ENCODE data around the gene NCR3LG1.
"Not testable (repeated sequence)": the region's sequence is repeated elsewhere in the genome, so short reads cannot be mapped to it uniquely, and the experiment has no call there.

The NCR3LG1 gene

DNA sequence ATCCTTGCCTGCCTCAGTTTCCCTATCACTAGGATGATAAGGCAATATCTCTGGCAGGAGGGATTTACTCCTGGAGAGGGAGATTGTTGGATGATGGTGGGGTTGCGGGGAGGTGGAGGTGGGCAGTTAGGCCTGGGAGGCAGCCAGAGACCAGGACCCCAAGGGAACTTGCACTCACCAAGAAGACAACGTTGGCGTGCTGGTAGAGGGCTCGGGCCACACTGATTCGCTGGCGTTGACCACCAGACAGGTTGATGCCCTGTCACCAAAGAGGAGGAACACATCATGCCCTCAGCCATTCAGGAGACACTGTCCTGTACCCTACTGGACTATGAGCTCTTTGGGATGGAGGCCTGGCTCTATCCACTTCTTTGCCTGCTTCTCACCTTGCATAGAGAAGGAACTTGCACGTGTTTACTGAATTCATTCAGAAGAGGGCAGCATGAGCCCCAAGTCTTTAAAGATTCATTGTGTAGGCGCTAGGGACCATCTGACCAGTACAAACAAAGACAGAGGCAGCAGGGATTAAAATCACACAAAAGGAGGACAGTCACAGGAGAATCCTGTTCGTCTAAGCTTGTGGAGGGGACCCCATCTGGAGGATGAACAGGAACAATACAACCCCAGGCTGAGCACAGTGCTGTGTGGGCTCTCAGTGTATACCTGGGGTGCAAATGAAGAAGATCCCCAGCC is 61.0 kb downstream of the NCR3LG1 start:
- no peak for DNase-seq (ENCODE audit: low read depth)

DNA sequence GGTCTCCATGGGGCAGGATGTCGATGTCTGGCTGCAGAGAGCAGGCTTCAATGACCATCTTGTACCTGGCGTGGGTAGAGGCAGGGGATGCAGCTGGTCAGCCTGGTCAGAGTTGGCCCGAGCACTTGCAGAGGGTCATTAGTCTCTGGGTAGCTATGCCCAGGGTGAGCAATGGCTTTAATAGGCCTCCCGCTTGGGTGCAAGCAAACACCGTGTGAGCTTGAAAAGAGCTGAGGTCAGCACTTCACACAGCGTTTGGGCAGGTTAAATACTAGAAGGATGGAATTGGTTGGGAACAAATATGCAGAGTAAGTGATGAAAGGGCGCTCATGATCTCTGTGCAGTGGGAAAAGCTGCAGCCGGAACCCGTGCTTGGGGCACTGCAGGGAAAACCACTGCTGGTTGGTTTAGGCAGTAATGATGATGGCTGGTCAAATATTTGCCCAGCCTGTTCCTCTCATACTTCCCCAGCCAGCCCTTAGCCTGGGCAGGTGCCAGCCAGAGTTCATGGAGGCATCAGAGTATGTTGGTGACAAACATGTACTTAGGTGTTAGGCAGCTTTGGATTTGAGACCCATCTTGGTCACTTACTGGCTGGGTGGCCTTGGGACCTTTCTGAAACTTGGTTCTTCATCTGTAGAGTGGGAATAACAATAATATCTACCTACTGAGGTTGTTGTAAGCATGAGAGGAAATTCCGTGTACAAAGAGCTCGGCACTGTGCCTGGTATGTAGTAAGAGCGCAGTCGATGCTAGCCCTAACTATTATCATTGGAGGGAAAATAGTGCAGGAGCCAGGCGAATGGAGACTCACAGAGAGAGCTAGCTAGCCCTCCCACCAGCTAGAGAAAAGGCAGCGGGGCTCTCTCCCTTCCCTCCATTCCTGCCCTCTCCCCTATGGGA is 62.1 kb downstream of the NCR3LG1 start:
- DNase-seq (ENCODE audit: low read depth), result no peak

DNA sequence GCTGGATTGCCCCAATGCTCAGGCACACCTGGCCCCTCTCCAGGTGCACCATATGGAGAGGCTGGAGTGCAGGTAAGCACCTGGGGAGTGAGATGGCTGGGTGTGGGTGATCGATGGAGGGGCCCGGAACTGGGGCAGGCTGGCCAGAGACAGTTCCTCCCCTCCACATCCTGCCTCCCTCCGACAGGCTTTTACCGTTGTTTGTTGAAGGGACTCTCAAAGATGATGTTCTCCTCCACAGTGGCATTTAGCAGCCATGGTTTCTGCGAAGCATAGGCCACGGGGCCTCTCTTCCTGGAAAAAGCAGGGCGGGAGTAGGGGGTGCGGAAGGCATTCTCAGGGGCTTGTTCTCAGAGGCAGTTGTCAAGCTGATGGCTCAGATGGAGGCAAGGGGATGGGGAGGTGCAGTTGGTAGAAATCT is 62.7 kb downstream of the NCR3LG1 start:
- DNase-seq (ENCODE audit: low read depth), result no peak

DNA sequence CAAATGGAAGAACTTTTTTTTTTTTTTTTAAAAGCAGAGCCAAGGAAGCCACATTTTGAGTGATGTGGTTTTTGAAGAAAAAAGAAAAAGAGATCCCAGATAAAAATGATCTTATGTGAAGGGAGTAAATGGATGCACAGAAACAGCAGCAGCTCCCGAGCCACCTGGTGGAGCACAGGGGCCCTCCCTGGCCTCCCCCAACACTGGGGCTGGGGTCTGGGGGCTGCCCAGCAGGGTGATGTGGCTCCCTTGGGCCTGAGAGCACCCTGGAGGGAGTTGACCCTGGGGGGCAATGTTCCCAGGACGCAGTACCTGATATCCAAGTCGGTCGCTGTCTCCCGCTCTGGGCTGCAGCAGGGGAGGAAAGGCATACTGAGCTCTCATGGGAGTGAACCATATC is 63.4 kb downstream of the NCR3LG1 start:
- DNase-seq (ENCODE audit: low read depth), result no peak

DNA sequence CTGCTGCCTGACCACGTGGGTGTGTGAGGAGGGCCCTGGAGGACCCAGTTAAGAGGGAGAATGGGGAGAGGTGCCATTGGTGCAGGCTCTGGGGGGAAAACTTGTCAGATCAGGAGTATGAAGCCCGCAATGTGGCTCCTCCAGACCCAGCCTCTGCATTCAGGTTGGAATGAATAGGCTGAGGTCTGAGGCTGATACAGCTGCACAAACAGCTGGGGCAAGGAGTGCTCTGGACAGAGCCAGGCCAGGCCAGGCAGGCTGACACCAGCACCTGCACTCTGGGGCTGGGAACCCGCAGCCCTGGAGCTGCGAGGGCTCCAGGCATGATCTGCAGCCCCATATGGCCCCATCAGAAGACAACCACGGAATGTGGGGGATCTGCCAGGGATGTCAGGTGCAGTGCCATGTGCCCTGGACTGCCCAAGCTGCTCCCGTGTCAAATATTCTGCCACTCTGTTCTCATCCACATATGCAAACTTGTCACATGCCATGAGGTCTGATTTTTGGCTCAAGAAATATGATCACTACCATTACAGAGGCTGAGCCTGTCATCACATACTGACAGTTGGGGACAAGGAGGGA is 64.0 kb downstream of the NCR3LG1 start:
- DNase-seq (ENCODE audit: low read depth), result no peak

DNA sequence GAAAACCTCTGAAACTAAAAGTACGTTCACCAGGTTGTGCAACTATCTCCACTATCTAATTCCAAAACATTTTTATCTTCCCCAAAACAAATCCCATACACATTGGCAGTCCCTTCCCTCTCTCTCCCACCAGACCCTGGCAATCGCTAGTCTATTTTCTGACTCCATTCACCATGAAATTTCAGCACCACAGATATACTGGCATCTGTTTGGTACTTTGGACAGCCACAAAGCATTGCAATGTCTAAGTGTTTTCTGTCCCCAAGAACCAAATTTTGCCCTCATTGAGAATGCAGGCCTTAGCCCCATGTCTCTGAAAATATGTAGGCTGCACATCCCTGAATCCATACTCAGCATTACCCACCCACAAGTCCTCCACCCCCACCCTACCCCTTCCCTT is 64.9 kb downstream of the NCR3LG1 start:
- no peak for DNase-seq (ENCODE audit: low read depth)

DNA sequence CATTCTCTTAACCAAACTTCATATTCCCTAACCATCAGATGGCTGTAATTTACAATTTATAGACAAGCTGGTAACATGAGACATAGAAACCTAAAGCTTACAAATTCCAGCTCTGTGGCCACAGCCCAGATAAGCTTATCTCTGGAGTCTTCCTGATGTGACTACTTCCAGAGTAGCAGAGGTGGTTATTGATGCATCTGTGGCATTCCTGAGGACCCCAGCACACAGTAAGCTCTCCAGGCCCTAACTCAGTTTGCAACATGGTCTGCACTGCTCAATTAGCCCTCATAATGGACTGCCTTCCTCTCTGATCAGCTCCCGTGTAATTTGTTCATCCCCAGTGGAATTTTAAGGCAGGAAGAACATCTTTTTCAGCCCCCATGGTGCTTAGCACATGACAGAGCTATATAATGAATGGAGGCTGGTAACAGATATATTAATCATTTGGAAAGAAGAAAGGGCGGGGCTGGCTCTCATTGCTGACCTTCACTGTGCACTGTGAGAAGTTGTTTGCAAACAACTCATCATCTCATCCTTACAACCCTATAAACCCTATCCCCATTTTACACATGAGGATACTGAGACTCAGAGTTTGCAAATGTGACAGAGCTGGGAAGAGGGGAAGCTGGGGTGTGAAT is 67.0 kb downstream of the NCR3LG1 start:
- DNase-seq (ENCODE audit: low read depth), result no peak

DNA sequence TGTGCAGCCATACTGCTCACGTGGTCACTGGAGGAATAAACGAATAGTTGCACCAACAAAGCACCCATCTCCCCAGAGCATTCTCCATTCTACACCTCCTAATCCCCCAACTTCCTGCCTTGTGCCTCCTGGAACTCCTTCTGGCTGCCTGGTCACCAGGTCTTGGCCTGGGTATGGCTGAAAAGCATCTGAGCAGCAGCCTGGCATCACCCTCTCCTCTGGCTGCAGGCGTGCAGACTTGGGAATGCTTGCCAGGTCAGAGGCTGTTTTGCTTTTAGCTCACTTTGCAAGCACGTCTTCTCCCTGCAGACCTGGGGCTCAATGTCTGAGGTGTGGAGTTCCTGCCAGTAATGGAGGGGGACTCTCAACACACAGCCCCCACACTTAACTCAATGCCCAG is 70.2 kb downstream of the NCR3LG1 start:
- DNase-seq (ENCODE audit: low read depth), result no peak

DNA sequence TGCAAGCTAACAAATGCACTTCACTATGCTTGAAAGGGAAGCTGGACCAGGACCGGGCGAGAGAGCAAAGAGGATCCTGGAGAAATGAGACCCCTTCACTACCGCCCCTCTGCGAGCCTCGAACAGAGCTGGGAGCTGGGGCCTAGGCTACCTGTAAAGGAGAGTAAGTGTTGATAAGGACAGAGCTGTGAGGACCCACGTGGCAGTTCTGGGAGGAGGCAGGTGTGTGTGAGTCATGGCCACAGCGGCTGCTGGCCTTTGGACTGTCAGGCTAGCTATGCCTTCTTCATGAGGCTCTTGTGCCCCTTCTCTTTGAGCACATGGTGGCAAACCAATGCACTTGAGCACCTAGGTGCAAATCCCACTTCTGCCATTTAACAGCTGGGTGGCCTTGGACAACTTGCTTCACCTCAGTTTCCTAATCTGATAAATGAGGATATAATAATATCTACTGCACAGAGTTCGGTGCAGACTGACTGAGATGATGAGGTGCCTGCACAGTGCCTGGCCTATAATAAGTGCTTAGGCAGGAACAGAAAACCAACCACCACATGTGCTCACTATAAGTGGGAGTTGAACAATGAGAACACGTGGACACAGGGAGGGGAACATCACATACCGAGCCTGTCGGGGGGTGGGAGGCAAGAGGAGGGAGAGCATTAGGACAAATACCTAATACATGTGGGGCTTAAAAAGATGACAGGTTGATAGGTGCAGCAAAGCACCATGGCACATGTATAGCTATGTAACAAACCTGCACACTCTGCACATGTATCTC is 72.1 kb downstream of the NCR3LG1 start:
- no peak for DNase-seq (ENCODE audit: low read depth)

DNA sequence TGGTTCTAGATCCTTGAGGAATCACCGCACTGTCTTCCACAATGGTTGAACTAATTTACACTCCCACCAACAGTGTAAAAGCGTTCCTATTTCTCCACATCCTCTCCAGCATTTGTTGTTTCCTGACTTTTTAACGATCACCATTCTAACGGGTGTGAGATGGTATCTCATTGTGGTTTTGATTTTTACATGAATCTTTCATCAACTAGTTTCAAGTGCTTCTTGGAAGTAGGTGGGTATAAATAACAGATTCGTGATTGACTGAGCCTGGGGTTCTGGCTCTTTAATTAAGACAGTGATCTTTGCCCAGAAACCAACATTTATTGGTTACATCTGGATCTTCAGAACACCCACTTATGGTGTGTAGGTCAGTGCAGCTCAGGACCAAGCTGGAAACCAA is 74.6 kb downstream of the NCR3LG1 start:
- DNase-seq (ENCODE audit: low read depth), result not testable (repeated sequence)
